A549 (cell line): ENCODE measurements around the gene CNIH3. TPM values are rescaled to one million over a fixed set of nuclear protein-coding genes. Genes with fewer than 3 reads are reported as not detected.

ENCODE experiments used
- ATAC-seq, 2 experiments: fragments of 200-7000 bp in 1 of 2; fragments of >200 bp in 1 of 2; cut with Nextera tagmentation in 1 of 2; cut with Tn5 transposase in 1 of 2; 3 replicates each; pipeline versions ENCODE4 v1.8.0 to v1.9.1; 2018 to 2020; ENCODE audit warnings: mild to moderate bottlenecking in 1 of 2, moderate library complexity in 1 of 2
- CTCF ChIA-PET: fragments of 300-600 bp; sonication (Branson Sonifier 250); formaldehyde crosslinking; extraction: SDS; loops from one replicate; lab custom pipeline; 2021; ENCODE audit warnings: antibody characterized with exemption, inconsistent platforms; lab: Yijun Ruan, JAX
- POLR2A ChIA-PET: fragments of 350-600 bp; formaldehyde crosslinking; extraction: SDS; loops from one replicate; lab custom pipeline; 2021; ENCODE audit warnings: antibody characterized with exemption, inconsistent platforms; lab: Yijun Ruan, JAX
- DNase-seq, 2 experiments: peaks; one replicate each; pipeline versions ENCODE4 v3.0.0 to v3.0.0-alpha.2; 2011 to 2016; ENCODE audit warnings: low read depth in 1 of 2, low spot score in 1 of 2
- FAIRE-seq: peaks from 2 replicates; lab custom pipeline; 2011; peaks lifted over from hg19 to GRCh38; lab: Jason Lieb, UNC
- H3K27ac ChIP-seq, 2 experiments: fragments of >200 bp; sonication (Bioruptor Twin); formaldehyde crosslinking; 3 replicates each; pipeline ENCODE4 v1.5.1; 2016 to 2017
- H3K4me1 ChIP-seq: fragments of >200 bp; sonication (Bioruptor Twin); formaldehyde crosslinking; 3 replicates; pipeline ENCODE4 v1.6.1; 2016
- H3K4me2 ChIP-seq: fragments of >200 bp; sonication (Bioruptor Twin); formaldehyde crosslinking; 3 replicates; pipeline ENCODE4 v1.6.1; 2016
- H3K4me3 ChIP-seq: fragments of >200 bp; sonication (Bioruptor Twin); formaldehyde crosslinking; 3 replicates; pipeline ENCODE4 v1.5.1; 2016
- H3K9me3 ChIP-seq: fragments of >200 bp; sonication (Bioruptor Twin); formaldehyde crosslinking; 3 replicates; pipeline ENCODE4 v1.6.1; 2016
- CHD4 ChIP-seq: fragments of 200-600 bp; sonication (generic); IDR thresholded peaks from 2 replicates; pipeline ENCODE4 v1.6.1; 2016; ENCODE audit warnings: antibody characterized with exemption, mild to moderate bottlenecking, borderline replicate concordance
- EHMT2 ChIP-seq: fragments of 200-600 bp; sonication (generic); IDR thresholded peaks from 2 replicates; pipeline ENCODE4 v1.6.1; 2016; ENCODE audit warnings: antibody characterized with exemption, low read depth, mild to moderate bottlenecking, moderate library complexity
- FOSB ChIP-seq: fragments of 250-450 bp; sonication (Bioruptor Pico); IDR thresholded peaks from 2 replicates; pipeline ENCODE4 v1.5.0; 2020; ENCODE audit warnings: mild to moderate bottlenecking, moderate library complexity
- FOSL2 ChIP-seq, 2 experiments: fragments of 450-650 bp in 1 of 2; fragments of >200 bp in 1 of 2; sonication (Bioruptor Twin) in 1 of 2; formaldehyde crosslinking; IDR thresholded peaks; 2 replicates each; pipeline versions ENCODE4 v1.5.0 to v1.6.1; 2016 to 2020; ENCODE audit warnings: mild to moderate bottlenecking in 1 of 2, moderate library complexity in 1 of 2
- HDAC2 ChIP-seq: fragments of 200-600 bp; sonication (generic); IDR thresholded peaks from 2 replicates; pipeline ENCODE4 v1.6.1; 2016
- MAFK ChIP-seq: fragments of 450-650 bp; IDR thresholded peaks from 2 replicates; pipeline ENCODE4 v1.6.1; 2014; ENCODE audit not compliant: partially characterized antibody
- NPAS2 ChIP-seq: fragments of 250-450 bp; sonication (Bioruptor Pico); IDR thresholded peaks from 2 replicates; pipeline ENCODE4 v1.8.0; 2022; ENCODE audit warnings: mild to moderate bottlenecking, moderate library complexity, borderline replicate concordance
- PHF8 ChIP-seq: fragments of 200-600 bp; sonication (generic); IDR thresholded peaks from 2 replicates; pipeline ENCODE4 v1.6.1; 2016; ENCODE audit warnings: low read depth, mild to moderate bottlenecking, antibody characterized with exemption, moderate library complexity, borderline replicate concordance
- POLR2AphosphoS2 ChIP-seq: conservative IDR thresholded peaks from 2 replicates; pipeline ENCODE4 v1.6.1; 2012; ENCODE audit warnings: low read length, improper control_type of control experiment, inconsistent platforms
- RNF2 ChIP-seq: fragments of 200-600 bp; sonication (generic); IDR thresholded peaks from 2 replicates; pipeline ENCODE4 v1.6.1; 2016; ENCODE audit warnings: low read depth, mild to moderate bottlenecking, antibody characterized with exemption, moderate library complexity, borderline replicate concordance
- SREBF2 ChIP-seq: fragments of 450-650 bp; IDR thresholded peaks from 2 replicates; pipeline ENCODE4 v1.6.1; 2014; ENCODE audit warnings: mild to moderate bottlenecking, moderate library complexity
- TFCP2L1 ChIP-seq: fragments of 250-450 bp; sonication (Bioruptor Pico); IDR thresholded peaks from 2 replicates; pipeline ENCODE4 v1.5.0; 2021; ENCODE audit warnings: mild to moderate bottlenecking
- ZNF302 ChIP-seq: fragments of 250-450 bp; sonication (Bioruptor Pico); IDR thresholded peaks from 2 replicates; pipeline ENCODE4 v1.9.0; 2021; ENCODE audit warnings: inconsistent platforms, mild to moderate bottlenecking, moderate library complexity
- WGBS: methylation state at CpG from one replicate; pipeline ENCODE4 v1.1.6; 2017; ENCODE audit errors: missing lambda C conversion rate; 5-methylcytosine and 5-hydroxymethylcytosine counted together
- polyA plus RNA-seq, 4 experiments: library from polyadenylated mRNA; depleted of rRNA in 3 of 4; stranded (reverse); fragments of >200 nt; fragmentation: RNase III in 1 of 4; extraction: RNeasy Plus Mini Kit Qiagen cat#74134 plus additional on column Dnase treatment in 1 of 4; gene quantifications; 2 replicates in 3 of 4; 3 replicates in 1 of 4; pipeline ENCODE4 v1.2.3, GENCODE V29; 2011 to 2017
- TF ChIP-seq, protein P1 (sequence below): IDR thresholded peaks from 2 replicates; pipeline ENCODE4 v1.6.1; 2012
- TF ChIP-seq, protein P2 (sequence below): fragments of 250-450 bp; sonication (Bioruptor Pico); IDR thresholded peaks from 2 replicates; pipeline ENCODE4 v1.5.0; 2021; ENCODE audit warnings: mild to moderate bottlenecking, moderate library complexity, borderline replicate concordance
- TF ChIP-seq, protein P3 (sequence below): fragments of 450-650 bp; IDR thresholded peaks from 2 replicates; pipeline ENCODE4 v1.6.1; 2014; ENCODE audit warnings: antibody characterized with exemption
- TF ChIP-seq, protein P4 (sequence below): fragments of >200 bp; sonication (Bioruptor Twin); formaldehyde crosslinking; IDR thresholded peaks from 2 replicates; pipeline ENCODE4 v1.6.1; 2016

CNIH3 gene
- polyA plus RNA-seq, 2 of the 4 experiments (the other 2 are of a cell fraction) = 0.61 to 0.85 TPM

DNA sequence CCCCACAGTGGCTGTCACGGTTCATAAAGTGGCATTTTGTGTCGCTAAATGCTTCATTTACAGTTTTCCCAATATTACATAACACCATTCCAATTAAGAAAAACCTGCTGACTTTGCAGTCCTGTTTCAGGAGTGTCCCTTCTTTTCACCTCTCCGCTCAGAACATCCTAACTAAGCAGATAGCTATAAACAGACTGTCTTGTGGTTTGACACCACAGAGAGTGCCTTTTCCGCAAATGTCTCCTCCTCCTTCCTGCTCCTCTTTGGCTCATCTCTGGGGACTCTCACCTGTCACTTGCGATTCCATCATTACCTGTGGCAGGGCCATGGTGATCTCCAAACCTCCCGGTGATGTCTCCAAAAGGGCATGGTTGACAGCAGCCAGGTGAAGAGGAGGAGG, 119.0 kb downstream of the CNIH3 start:
- ChIA-PET CTCF (interaction anchor here (0.7 kb wide), 1 partner anchor 8 kb away, joined by 3 read pairs; no protein-coding TSS in a partner anchor), POLR2A (no interaction called here)
- TF ChIP-seq, protein P1, sequence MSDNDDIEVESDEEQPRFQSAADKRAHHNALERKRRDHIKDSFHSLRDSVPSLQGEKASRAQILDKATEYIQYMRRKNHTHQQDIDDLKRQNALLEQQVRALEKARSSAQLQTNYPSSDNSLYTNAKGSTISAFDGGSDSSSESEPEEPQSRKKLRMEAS = no peak
- no peak for TF ChIP-seq TFCP2L1 (CRISPR knock-in tag)
- TF ChIP-seq FOSL2 (IDR thresholded peaks at IDR 0.05) = no peak
- no peak for TF ChIP-seq FOSL2 (CRISPR knock-in tag; IDR thresholded peaks at IDR 0.05)
- TF ChIP-seq MAFK = peak; percentile 76
- TF ChIP-seq EHMT2 = no peak
- no peak for TF ChIP-seq PHF8
- no peak overlapping the region for H3K4me3 ChIP-seq
- H3K27ac ChIP-seq = no peak overlapping the region
- H3K9me3 ChIP-seq = no peaks in the 10 kb centered on the region
- ATAC-seq = no peak
- no peak for FAIRE-seq
- no peak overlapping the region for H3K4me2 ChIP-seq
- DNase-seq = no peak
- no peaks in the 10 kb centered on the region for H3K4me1 ChIP-seq
- WGBS = 65% methylated on average over 6 of the region's 6 CpGs

DNA sequence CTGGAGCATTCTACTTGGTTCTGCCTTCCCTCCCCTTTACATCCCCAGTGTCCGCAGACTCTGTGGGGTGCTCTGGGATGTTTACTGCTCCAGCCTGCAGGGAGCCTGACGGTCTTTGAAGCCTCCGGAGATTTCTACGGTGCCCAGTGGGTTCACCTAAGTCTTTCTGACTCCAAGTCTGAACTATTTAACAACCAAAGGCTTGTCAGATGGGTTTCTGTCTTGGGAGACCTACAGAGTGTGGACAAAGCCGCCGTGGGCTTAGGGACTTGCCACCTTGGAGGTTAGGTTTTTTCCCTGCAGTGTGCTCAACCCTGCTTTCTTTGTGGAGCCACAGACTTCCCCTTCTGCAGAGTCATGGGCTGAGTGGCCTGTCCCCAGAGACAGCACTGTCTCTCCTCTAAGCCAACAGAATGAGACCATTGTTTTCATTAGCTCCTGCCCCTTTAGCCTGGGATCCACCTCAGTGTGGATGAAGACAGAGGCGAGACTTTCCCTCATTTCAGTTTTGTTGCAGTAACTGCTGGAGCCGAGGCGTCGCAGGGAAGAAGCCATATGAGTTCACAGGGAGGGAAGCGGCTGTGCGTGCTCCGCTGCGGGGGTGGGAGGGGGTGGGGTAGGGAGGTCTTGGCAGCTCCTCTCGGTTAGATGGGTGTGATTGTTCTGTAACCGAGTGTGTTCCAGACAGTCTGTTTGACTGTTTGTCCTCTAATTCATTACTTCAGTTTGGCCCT, 120.7 kb downstream of the CNIH3 start:
- ATAC-seq (no peak; a peak in 1 of 6 replicates), DNase-seq (no peak)
- POLR2A ChIA-PET = no interaction called here
- WGBS = 56% methylated on average over 12 of the region's 16 CpGs
- Histone ChIP-seq H3K4me3 (no peak overlapping the region), H3K4me2 (no peak overlapping the region), H3K27ac (no peak overlapping the region)
- TF ChIP-seq, protein P2, sequence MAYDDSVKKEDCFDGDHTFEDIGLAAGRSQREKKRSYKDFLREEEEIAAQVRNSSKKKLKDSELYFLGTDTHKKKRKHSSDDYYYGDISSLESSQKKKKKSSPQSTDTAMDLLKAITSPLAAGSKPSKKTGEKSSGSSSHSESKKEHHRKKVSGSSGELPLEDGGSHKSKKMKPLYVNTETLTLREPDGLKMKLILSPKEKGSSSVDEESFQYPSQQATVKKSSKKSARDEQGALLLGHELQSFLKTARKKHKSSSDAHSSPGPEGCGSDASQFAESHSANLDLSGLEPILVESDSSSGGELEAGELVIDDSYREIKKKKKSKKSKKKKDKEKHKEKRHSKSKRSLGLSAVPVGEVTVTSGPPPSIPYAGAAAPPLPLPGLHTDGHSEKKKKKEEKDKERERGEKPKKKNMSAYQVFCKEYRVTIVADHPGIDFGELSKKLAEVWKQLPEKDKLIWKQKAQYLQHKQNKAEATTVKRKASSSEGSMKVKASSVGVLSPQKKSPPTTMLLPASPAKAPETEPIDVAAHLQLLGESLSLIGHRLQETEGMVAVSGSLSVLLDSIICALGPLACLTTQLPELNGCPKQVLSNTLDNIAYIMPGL (CRISPR knock-in tag) = no peak
- TF ChIP-seq RNF2 = no peak
- TF ChIP-seq NPAS2 (CRISPR knock-in tag) = no peak
- TF ChIP-seq, protein P1 = no peak
- TF ChIP-seq HDAC2 = no peak
- no peak for TF ChIP-seq SREBF2
- TF ChIP-seq, all 56 proteins: peak for 0
- Histone ChIP-seq H3K4me1 (no peaks in the 10 kb centered on the region), H3K9me3 (no peaks in the 10 kb centered on the region)
- FAIRE-seq = no peak
- CTCF ChIA-PET = interaction anchor here (1.0 to 1.1 kb wide), 2 partner anchors 12 to 17 kb away, joined by 3 read pairs; no protein-coding TSS in a partner anchor

DNA sequence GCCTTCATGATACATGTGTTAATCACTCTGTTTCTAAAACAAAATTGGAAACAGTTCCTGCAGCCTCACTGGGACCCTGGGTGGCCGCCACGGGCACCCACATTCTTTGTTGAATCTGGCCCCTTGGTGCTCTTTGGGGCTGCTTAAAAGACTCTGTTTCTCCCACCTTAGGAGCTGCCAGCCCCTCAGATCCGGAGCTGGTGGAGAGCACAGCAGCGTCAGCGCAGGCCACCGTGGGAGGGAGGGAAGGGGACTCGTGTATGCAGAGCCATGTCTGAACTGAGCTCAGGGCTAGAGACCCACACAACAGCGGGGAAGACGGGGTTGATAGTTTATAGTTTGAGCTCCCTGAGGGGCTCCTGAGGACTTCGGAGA, 121.2 kb downstream of the CNIH3 start:
- ChIA-PET POLR2A (no interaction called here), CTCF (interaction anchor here (0.7 to 1.0 kb wide), 2 partner anchors 9 to 12 kb away, joined by 3 read pairs; no protein-coding TSS in a partner anchor)
- Histone ChIP-seq H3K4me2 (no peak overlapping the region), H3K27ac (no peak overlapping the region), H3K9me3 (no peaks in the 10 kb centered on the region), H3K4me1 (no peaks in the 10 kb centered on the region), H3K4me3 (no peak overlapping the region)
- FAIRE-seq (no peak), ATAC-seq (no peak), DNase-seq (no peak)
- WGBS = 22% methylated on average over 5 of the region's 10 CpGs
- TF ChIP-seq, protein P3, sequence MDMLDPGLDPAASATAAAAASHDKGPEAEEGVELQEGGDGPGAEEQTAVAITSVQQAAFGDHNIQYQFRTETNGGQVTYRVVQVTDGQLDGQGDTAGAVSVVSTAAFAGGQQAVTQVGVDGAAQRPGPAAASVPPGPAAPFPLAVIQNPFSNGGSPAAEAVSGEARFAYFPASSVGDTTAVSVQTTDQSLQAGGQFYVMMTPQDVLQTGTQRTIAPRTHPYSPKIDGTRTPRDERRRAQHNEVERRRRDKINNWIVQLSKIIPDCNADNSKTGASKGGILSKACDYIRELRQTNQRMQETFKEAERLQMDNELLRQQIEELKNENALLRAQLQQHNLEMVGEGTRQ = no peak
- TF ChIP-seq FOSB (CRISPR knock-in tag) = no peak
- TF ChIP-seq, all 56 proteins: peak for 0

DNA sequence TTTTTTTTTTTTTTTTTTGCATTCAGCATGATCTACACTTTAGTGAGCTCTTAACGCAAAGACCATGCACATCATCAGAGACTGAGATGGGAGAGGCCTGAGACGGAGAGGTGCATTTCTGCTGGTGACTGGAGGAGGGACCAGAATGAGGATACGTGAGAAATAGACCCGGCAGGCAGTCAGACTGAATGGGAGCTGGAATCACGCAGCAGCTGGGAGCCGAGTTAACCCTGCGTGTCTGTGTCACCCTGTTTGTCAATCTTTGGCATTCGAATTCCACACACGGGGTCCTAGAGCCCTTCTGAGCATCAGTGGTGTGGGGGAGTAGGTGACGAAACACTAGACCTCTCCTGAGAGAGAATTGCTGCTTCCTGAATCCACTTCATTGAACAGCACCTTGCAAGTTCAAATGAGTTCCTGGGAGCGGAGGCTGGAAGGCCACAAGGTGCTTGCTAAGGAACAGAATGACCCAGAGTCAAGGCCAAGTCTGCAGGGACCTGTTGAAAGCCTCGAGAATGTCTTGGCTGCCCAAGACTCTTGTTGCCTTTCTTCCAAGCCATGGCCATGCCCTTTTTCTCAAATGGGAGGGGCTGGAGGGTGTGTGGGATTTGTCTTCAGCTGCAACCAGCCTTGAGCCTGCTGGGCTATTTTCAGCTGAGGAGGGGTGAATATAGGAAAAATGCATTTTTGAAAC, 123.3 kb downstream of the CNIH3 start:
- no peak for ATAC-seq
- CTCF ChIA-PET = no interaction called here
- WGBS = 37% methylated on average over 12 of the region's 12 CpGs
- Histone ChIP-seq H3K4me2 (no peak overlapping the region), H3K27ac (no peak overlapping the region), H3K4me3 (no peak overlapping the region), H3K4me1 (no peaks in the 10 kb centered on the region), H3K9me3 (no peaks in the 10 kb centered on the region)
- no peak for DNase-seq
- TF ChIP-seq EHMT2 (no peak), CHD4 (no peak), POLR2AphosphoS2 (no peak), ZNF302 (no peak)
- TF ChIP-seq, protein P4, sequence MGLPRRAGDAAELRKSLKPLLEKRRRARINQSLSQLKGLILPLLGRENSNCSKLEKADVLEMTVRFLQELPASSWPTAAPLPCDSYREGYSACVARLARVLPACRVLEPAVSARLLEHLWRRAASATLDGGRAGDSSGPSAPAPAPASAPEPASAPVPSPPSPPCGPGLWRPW = no peak
- POLR2A ChIA-PET = no interaction called here
- FAIRE-seq = no peak
